ENCODE results near the gene PAX5.

The PAX5 gene

DNA sequence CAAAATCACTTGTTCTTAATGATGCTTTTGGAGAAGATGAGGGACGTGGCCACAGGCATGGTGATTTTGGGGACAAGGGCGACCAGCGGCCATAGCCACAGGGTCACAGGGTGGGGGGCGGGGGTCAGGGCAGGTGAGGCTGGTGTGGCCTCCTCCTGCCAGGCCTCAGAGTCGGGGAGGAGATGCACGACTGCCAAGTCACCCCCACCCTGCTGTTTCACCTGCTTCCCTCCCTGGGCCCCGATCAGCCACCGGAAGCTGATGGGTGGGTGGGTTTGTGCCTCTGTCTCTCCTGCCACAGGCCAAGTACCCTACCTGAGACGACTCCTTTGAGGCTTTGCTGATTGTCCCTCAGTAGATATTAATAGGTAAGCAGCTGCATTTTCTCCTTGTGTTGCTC lies 199.3 kb downstream of the PAX5 start:
- DNase-seq (ENCODE audit: low read depth): no peak

DNA sequence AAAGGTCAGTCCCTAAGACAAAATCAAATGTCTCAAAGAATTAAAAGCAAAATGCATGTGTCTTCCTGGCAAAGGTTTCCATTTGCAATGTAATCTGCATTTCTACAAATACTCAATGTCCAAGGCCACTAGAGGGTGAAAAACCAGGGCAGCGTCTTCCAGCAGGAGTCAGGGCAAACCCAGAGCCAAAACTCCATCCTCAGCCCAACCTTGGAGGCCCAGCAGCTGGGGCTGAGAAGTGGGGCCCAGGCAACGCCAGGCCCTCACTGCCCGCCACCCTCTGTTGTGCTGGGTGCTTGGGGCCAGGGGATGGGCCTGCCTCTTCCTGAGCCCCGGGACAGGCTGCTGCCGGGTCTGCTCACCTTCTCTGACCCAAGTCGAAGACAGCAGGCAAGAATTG lies 200.1 kb downstream of the PAX5 start:
- DNase-seq (ENCODE audit: low read depth): no peak

DNA sequence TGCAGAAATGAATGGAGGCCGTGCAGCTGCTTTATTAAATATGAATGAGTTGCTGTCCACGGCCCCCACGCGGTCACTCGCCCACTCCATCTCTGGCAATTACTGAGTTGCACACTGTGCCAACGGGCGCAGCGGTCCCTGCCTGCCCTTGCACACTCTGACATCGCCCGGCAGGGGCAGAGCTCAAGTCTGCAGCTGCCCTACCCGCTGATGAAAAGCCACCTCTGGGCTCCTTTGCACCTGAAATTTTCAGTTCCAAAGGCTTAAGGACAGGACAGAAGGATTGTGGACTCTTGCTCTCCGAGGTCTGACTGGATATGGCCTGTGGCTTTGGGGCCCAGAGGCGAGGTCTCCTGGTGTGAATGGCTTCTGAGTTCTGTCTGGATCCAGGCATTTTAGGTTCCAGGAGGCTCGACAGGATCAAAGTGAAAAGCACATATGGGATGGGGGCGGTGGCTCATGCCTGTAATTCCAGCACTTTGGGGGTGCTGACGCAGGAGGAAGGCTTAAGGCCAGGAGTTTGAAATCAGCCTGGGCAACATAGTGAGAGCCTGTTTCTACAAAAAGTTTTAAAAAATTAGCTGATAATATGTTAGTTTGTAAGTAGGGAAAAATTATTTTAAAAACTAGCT lies 201.8 kb downstream of the PAX5 start:
- DNase-seq (ENCODE audit: low read depth): no peak

DNA sequence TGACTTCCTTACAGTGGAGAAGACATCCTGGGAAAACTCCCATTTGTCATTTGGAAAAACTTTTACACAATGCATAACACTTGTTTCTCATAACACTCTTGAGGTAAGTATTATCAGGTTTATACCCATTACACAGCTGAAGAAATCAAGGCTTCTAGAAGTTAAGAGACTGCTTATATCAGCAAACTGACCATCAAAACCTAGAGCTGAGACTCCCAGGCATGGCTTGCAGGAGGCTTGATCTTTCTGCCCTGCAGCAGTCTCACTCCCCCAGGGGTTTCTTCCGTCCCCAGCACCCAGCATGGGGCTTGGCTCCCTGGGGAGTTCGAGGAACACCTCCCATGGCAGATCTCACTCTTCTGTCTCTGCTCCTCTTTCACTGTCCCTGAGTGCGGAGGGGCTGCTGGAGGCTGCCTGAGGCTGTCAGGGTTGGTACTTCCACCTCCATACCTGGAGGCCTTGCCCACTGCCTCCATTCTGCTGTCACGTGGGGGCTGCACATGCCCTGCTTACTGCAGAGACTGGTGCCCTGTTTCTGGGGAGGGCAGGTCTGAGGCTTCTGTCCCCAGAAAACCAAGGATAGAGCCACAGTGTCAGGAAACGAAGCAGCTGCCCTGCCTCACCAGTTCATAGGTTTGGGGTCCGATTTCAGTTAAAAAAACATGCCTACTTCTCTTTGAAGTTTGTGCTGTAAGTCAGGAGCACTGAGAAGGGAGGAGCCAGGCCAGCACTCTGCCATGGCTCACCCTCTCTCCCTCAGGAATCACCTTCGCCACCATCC lies 202.5 kb downstream of the PAX5 start:
- no peak for DNase-seq (ENCODE audit: low read depth)

DNA sequence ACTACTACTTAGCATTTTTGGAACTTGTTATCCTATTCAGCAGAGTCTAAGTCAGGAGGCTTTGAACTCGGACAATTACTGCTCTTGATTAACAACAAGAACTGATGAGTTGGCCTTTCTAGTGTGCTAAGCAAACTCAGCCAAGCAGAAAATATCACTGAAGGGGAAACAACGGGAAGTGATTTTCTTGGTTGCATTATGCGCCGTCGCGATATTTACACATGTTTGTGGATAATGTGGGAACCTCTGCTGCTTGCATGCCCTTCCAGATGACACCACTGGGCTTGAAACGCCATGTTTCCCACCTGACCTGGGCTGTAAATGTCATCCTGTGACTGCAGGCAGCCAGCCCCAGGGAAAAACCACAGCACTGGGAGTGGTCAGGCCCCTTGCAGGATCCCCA lies 205.5 kb downstream of the PAX5 start:
- DNase-seq (ENCODE audit: low read depth): no peak

DNA sequence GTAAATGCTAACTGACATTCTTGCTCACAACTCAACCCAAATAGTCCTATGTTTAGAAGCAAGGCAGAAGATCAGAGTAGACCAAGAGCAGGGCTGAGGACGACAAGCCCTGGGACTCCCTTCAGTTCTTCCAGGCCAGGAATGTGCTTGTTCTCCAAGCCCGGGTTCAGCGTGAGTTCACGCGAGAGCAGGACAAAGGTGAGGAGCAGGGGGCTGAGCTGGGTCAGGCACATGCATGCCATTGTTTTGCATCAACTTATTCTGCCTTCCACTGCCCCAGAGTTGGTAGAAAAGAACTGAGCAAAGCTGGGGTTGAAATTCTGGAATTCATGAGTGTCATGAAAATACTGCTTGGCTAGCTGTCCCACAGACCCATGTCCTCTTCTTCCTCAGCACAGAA lies 206.5 kb downstream of the PAX5 start:
- no peak for DNase-seq (ENCODE audit: low read depth)

DNA sequence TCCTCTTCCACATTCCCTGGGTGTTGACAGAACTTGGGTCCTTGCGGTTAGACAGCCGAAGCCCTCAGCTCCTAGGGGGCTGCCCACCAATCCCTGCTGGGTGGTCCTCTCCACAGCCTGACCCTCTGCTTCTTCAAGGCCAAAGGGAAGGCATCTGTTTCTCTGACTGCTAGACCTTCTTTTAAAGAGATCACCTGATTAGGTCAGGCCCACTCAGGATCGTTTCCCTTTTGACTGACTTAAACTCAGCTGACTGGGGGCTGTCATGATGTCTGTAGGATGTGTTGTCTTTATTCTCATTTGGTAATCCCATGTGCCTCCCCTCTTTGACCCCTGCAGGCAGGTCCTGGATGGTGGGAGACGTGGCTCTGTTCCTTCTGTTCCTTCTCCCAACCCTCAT lies 207.5 kb downstream of the PAX5 start:
- DNase-seq (ENCODE audit: low read depth): no peak

DNA sequence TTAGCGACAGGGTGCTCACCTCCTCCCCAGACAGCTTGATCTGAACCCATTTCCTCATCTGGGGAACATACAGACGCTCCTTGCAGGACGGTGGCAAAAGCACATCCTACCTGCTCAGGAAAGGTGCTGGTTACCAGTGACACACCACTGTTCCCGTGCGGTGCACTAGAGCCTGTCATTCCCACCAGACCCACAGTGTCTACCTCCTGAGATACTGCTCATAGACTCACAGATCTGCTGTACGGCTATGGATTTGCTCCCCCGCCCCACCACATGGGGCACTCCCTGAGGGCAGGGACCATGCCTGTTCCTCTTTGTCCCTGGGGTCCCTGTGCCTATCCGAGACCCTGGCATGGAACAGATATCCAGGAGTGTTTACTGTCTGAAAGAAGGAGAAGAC lies 208.9 kb downstream of the PAX5 start:
- no peak for DNase-seq (ENCODE audit: low read depth)

DNA sequence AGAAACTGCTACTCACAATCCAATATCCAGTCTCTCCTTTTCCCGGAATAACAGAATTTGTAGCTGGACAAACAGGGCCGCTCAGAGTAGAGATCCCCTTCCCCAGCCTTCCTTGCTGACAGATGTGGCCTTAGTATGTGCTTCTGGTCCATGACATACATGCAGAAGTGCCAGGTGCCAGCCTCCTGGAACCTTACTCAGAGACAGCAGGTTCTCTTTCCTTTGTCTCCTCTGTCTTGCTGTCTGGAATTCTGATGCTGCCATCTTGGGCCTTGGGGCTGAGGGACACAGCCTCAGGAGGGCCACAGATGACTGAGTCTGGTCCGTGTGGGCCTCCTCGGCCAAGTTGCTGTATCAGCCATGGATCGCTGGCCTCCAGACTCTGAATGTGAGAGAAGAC lies 210.1 kb downstream of the PAX5 start:
- no peak for DNase-seq (ENCODE audit: low read depth)

DNA sequence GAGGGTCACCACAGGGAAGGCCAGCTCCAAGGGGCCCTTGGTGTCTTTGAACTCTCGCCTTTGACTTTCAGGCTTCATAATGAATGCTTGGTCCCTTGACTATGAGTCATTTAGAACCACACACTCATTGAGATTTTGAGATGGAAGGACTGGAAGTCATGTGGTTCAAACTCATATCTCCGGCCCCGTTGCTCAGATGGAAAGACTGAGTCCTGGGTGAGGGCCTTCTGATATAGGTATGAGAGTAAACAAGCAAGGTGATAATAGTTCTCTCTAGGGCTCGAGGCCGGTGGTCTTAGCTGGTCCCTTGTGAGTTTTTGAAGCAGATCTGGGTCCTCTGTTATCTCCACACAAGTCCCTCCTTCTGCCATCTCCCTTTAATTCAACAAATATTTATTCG lies 210.6 kb downstream of the PAX5 start:
- DNase-seq (ENCODE audit: low read depth): no peak

DNA sequence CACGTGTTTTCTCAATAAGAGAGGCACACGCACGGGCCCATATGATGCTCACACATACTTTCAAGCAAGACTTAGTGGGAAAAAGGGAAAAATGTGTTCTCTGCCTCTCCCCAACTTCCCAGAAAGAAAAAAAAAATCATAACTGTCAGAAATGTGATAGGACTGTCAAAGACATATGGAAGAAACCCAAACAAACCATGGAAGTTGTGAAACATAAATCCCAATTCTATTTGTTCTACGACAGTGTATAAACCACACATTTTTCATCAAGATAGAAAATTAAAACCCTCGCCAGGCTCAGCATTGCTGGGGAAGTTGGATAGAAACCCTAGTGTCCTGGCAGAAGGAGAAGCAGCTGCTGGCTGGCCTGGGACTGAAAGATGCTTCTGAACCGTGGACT lies 211.9 kb downstream of the PAX5 start:
- no peak for DNase-seq (ENCODE audit: low read depth)

DNA sequence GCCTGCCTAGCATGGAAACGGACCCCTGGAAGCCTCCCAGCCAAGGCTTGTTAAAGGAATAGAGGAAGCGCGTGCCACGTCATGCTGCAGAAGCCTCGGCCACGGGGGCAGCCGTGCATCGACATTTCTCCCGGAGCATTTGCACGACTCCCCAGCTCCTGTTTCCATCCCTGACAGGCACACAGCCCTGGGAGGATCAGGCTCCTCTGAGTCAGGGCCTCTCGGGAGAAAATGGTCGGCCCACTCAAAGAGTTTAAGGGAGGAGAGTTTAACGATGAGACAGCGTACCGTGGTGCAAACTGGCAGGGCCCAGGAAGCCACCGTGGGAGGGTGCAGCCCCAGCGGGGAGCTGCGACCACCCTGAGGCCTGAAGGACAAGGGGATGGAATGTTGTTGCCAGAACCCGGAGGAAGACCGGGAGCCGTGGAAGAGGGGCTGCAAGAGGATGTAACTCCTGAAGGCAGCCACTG lies 213.6 kb downstream of the PAX5 start:
- DNase-seq (ENCODE audit: low read depth): no peak

DNA sequence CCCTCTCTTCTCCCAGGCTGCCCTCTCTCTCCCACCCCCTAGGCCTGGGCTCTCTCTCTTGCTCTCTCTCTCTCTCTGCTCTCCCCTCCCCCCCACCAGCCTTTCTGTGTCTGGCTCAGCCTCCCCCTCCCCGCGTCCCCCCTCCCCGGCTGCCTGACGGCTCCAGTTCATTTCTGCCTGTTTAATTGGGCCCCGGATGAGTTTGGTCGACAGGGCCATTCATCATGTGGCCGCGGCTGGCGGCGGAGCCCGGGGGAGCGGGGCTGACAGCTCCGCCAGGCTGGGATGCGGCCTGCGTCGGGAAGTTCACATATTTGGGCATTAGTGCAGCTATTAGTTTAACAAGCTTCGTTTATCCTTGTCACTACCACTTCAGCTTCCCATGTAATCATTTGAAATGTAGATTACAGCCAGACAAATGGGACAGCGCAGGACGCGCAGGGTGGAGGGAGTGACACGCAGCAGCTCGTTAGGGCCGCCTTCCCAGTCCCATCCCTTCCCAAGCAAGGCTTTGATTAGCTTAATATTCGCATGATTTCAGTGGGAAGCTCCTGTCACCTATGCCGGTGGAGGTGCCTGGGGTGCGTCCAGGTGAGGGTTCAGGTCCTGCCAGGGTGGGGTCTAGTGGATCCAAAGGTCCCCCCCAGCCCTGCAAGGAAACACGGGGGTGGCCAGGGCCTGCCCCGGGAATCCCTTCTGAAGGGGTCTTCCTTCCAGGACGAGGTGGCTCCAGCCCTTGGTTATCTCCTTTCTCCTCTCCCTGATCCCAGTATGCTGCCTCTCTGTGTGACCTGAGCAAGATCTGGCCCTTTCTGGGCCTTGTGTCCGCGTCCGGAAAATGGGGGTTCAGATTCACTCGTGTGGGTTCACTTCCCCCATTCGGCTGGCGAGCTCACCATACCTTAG lies 214.8 kb downstream of the PAX5 start:
- no peak for DNase-seq (ENCODE audit: low read depth)

DNA sequence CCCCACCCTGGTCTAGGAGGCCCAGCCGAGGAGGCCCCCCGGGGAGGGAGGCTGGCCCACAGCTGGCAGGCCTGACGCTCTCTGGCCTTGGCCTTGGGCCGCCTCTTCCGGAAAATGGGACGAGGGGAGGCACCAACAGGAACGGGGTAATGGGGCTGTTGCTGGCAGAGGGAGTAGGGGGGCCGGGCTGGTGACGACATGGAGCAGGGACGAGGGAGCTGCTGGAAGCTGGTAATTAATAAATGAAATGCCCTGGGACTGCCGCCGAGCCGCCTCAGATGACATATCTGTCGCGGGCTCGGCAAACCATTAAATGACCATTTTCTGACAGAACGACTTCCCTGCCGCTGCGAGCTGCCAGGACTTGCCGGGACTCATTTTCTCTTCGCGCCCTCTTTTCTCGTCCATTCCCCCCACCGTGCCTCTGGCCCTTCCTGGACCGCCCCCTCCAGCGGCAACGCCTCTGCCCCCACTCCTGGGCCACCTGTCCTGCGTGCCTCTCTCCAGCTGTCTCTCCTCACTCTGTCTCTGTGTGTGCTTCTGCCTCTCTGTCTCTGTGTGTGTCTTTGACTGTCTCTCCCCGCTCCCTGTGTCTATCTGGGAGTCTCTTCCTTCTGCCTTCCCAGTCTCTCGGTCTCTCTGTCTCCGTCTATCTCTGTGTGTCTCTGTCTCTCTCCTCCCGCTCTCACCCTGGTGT lies 215.7 kb downstream of the PAX5 start:
- DNase-seq (ENCODE audit: low read depth): no peak

DNA sequence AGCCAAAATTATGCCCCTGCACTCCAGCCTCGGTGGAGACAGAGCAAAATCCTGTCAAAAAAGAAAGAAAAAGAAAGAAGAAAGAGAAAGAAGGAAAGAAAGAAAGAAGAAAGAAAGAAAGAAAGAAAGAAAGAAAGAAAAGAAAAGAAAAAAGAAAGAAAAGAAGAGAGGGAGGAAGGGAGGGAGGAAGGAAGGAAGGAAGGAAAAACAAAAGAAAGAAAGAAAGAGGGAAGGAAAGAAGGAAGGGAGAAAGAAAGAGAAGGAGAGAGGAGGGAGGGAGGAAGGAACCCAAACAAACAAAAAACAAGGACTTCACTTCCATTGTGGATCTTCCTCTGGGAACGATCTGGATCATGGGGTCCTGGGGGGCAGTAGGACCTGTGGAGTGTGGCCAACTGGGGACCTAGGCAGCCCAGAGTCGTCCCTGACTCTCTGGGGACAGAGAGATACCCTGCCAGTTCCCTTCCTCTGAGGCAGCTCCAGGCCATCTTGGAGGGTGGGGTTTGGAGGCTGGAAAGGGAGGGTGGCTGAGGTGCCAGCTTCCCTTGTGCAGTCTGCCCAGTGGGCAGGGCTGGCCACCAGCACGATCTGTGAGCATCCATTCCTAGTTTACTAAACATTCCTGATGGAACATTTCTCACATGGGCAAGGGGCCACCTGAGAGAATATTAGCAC lies 216.8 kb downstream of the PAX5 start:
- DNase-seq (ENCODE audit: low read depth): no peak

DNA sequence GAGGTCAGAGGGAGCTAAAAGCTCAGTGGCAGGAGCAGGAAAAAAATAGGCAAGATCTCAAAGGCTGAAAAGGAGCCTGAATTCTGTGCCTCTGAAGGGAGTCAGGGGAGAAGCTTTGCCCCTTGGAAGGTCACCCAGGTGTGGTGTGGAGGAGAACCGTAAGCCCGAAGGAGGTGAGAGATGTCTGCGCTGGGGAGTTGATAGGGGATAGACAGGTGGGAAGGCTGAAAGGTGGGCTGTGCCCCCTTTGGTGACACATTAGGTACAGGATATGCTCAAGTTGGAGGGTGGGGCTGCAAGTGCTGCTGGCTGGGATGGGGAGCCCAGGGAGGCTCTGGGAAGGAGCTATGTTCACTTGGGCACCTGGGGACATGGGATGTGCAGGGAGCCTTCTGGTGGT lies 217.7 kb downstream of the PAX5 start:
- DNase-seq (ENCODE audit: low read depth): no peak

DNA sequence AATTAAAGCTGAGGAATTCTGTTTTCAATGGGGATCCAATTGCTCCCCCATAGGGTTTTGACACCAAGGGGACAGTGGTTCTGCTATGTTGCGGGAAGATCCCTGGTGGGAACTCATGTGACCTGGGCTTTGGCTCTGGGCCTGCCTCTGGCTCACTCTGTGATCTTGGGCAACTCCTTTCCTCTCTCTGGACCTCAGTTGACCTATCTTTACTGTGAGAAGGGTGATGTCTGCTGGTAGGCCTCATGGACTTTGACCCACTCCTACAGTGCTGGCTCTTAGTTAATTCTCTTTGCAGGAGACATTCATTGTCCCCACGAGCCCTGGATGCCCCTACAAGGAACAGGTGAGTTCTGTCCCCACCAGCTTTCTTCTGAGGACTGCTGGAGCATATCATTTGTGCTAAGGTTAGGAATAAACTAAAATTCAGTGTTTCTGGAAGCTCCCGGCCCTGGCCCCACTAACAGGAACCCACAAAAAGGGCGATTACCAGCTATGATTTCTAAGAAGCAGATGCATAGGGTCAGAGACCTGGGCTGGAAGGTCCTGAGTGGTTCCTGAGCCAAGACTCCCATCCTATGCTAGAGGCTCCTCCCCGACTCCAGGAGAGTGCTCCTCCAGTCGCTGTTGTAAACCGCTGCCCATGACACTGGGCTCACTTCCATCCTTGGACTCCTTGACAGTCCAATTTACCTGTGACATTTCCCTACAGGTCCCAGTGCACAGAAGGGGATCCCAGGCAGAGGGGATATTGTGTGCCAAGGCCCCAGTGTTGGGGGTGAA lies 218.3 kb downstream of the PAX5 start:
- no peak for DNase-seq (ENCODE audit: low read depth)

DNA sequence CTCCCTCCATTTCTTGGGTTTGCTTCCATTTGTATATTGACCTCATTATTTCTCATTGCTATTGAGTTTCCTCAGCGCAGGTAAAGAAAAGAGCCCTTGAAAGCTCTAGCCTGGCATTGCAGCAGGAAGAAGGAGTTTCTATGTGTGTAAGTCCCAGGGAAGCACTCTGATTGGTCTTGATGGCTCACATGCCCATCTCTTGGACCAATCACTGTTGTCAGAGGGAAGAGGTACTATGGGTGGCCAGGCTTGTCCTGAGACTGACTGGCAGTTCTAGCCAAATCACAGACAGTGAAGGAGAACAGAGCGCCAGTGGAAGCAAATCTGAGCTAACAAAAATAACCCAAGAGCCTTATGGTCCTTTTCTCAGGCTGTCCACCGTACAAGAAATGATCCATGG lies 219.0 kb downstream of the PAX5 start:
- DNase-seq (ENCODE audit: low read depth): no peak

DNA sequence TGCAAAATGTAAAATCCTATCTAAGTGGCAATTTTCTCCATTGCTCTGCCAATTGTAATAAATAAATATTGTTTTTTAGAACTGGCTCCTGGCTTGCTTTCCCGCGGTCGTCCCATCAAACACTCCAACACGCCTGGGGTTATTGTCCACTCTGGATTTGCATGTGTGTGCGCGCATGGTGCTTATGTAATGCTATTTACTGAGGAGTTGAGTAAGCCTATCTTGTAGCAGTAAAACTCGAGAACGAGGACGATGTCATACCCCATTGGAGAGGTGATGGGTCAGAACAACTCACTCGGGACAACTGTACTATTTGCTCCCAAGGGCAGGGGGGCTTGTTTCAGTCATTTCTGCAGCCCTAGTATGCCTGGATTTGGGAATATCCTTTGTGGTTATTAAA lies 220.9 kb downstream of the PAX5 start:
- no peak for DNase-seq (ENCODE audit: low read depth)

DNA sequence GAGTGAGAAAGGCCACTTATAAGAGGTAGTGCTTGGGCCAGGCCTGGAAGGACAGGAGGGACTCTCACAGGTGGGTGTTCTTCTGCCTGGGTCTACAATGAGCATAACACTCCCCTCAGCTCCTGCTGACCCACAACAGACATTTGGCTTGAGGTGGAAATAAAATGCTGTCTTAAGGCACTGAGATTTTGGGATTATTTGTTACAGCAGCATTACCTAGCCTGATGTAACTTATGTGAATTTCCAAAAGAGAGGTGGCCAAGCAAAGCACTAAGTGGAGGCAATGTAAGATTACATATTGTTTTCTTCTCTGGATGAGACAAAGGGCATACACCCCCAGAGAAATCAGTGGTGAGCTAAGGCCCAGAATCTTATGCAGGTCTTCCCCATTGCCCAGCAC lies 221.5 kb downstream of the PAX5 start:
- DNase-seq (ENCODE audit: low read depth): no peak

DNA sequence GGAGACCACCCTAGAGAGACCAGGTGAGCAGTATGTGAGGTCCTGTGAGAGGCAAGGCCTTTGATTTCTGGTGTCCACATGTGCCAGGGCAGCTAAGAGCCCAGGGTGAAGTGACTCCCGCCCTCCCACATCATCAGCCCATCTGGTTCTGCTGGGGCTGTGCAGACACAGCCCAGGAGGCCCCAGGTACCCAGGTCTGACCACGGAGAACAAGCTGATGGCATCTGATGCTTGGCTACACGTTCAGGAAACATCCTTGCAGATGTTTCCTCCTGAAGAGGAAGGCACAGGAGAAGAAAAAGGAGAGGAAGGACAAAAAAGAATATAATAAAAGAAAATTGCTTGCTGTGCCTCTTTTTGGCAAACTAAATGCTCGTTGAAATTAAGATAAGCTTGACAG lies 225.8 kb downstream of the PAX5 start:
- no peak for DNase-seq (ENCODE audit: low read depth)

Data from HS-27A (cell line).